ENCODE data around the gene BAG1. TPM values are rescaled to one million over a fixed set of nuclear protein-coding genes. Genes with fewer than 3 reads are reported as not detected.

Gene BAG1
- total and polyA plus RNA-seq, 4 donors = 35.1 to 55.2 (median 43.0) TPM

- Histone ChIP-seq H3K27me3 (ENCODE audit: control insufficient read depth in 4 of 4, insufficient read depth in 4 of 4, low read length in 3 of 4) (no peaks in the 10 kb centered on the region), H3K36me3 (ENCODE audit: control insufficient read depth in 4 of 4, insufficient read depth in 3 of 4, low read depth in 1 of 4, low read length in 3 of 4) (peaks cover 11 to 82% (median 67%) of the 10 kb centered on the region in 4 donors), H3K9me3 (ENCODE audit: control insufficient read depth in 4 of 4, low read length in 3 of 4) (no peaks in the 10 kb centered on the region), H3K4me3 (ENCODE audit: low read depth in 1 of 3, low read length in 3 of 3) (no peak overlapping the region), H3K9ac (ENCODE audit: low read depth in 1 of 2, low read length in 2 of 2) (no peak overlapping the region), H3K4me1 (ENCODE audit: control insufficient read depth in 4 of 4, insufficient read depth in 4 of 4, low read length in 3 of 4) (no peaks in the 10 kb centered on the region), H3K27ac (ENCODE audit: low read depth in 1 of 2, low read length in 2 of 2) (no peak overlapping the region)
- WGBS = 93% methylated on average over 4 of the region's 4 CpGs
- no peak for DNase-seq (ENCODE audit: low spot score)
- no peak for TF ChIP-seq YY1 (IDR thresholded peaks at IDR 0.05)
- no peak for TF ChIP-seq SP1 (IDR thresholded peaks at IDR 0.05)
- TF ChIP-seq GABPA (IDR thresholded peaks at IDR 0.05 in 1 of 2, conservative IDR thresholded peaks at IDR 0.05 in 1 of 2) = no peak
- TF ChIP-seq ATF3 (IDR thresholded peaks at IDR 0.05) = no peak
- TF ChIP-seq FOXA1 (IDR thresholded peaks at IDR 0.05) = no peak
- TF ChIP-seq HNF4G (IDR thresholded peaks at IDR 0.05) = no peak
- no peak for TF ChIP-seq JUND (IDR thresholded peaks at IDR 0.05)
- no peak for TF ChIP-seq RXRA (IDR thresholded peaks at IDR 0.05)
- no peak for TF ChIP-seq EGR1 (IDR thresholded peaks at IDR 0.05; ENCODE audit: low read depth in 2 of 2)
- no peak for TF ChIP-seq ZBTB33 (IDR thresholded peaks at IDR 0.05)
- TF ChIP-seq TAF1 (conservative IDR thresholded peaks at IDR 0.05) = no peak
- no peak for TF ChIP-seq NR2F2 (IDR thresholded peaks at IDR 0.05)
- no peak for TF ChIP-seq MAX (IDR thresholded peaks at IDR 0.05)
Observed at GRCh38 chr9:33257276-33257675, 7.2 kb downstream of the BAG1 start.

GRCh38 chr9:33256236-33256635 lies 8.3 kb downstream of the BAG1 start:
- Histone ChIP-seq H3K9ac (ENCODE audit: low read depth in 1 of 2, low read length in 2 of 2) (no peak overlapping the region), H3K27me3 (ENCODE audit: control insufficient read depth in 4 of 4, insufficient read depth in 4 of 4, low read length in 3 of 4) (no peaks in the 10 kb centered on the region), H3K36me3 (ENCODE audit: control insufficient read depth in 4 of 4, insufficient read depth in 3 of 4, low read depth in 1 of 4, low read length in 3 of 4) (peaks cover 9 to 78% (median 61%) of the 10 kb centered on the region in 4 donors), H3K9me3 (ENCODE audit: control insufficient read depth in 4 of 4, low read length in 3 of 4) (no peaks in the 10 kb centered on the region), H3K27ac (ENCODE audit: low read depth in 1 of 2, low read length in 2 of 2) (no peak overlapping the region), H3K4me3 (ENCODE audit: low read depth in 1 of 3, low read length in 3 of 3) (no peak overlapping the region), H3K4me1 (ENCODE audit: control insufficient read depth in 4 of 4, insufficient read depth in 4 of 4, low read length in 3 of 4) (no peaks in the 10 kb centered on the region)
- TF ChIP-seq TAF1 (conservative IDR thresholded peaks at IDR 0.05) (no peak), FOXA1 (IDR thresholded peaks at IDR 0.05) (no peak), NR2F2 (IDR thresholded peaks at IDR 0.05) (no peak), SP1 (IDR thresholded peaks at IDR 0.05) (no peak), HNF4G (IDR thresholded peaks at IDR 0.05) (no peak), YY1 (IDR thresholded peaks at IDR 0.05) (no peak), JUND (IDR thresholded peaks at IDR 0.05) (no peak), EGR1 (IDR thresholded peaks at IDR 0.05; ENCODE audit: low read depth in 2 of 2) (no peak), ATF3 (IDR thresholded peaks at IDR 0.05) (no peak), FOXA2 (IDR thresholded peaks at IDR 0.05) (no peak), RXRA (IDR thresholded peaks at IDR 0.05) (no peak), RAD21 (IDR thresholded peaks at IDR 0.05) (no peak), ZBTB33 (IDR thresholded peaks at IDR 0.05) (no peak)
- DNase-seq (ENCODE audit: low spot score) = no peak
- WGBS = 93% methylated on average over 2 of the region's 2 CpGs

Data from liver (tissue), 9 donors.